ENCODE data around the gene ACTR6. TPM values are rescaled to one million over a fixed set of nuclear protein-coding genes. Genes with fewer than 3 reads are reported as not detected.

Gene ACTR6
- total and polyA plus RNA-seq, 9 of the 15 experiments (the other 6 are each of a cell fraction or from before 2014, with no cell fraction given) = 26.1 to 109 (median 70.9) TPM

GRCh38 chr12:100200463-100201181, at the start of gene ACTR6 (continued):
- TF ChIP-seq E2F8 (IDR thresholded peaks at IDR 0.05; ENCODE audit: low read depth, partially characterized antibody) (peak; percentile 78), CC2D1A (IDR thresholded peaks at IDR 0.05) (no peak), GABPB2 (CRISPR knock-in tag; conservative IDR thresholded peaks at IDR 0.05) (no peak), TAL1 (IDR thresholded peaks at IDR 0.05) (no peak), AFF1 (IDR thresholded peaks at IDR 0.05; ENCODE audit: low read depth in 1 of 2, partially characterized antibody in 2 of 2) (no peak)
- TF ChIP-seq, protein P1, sequence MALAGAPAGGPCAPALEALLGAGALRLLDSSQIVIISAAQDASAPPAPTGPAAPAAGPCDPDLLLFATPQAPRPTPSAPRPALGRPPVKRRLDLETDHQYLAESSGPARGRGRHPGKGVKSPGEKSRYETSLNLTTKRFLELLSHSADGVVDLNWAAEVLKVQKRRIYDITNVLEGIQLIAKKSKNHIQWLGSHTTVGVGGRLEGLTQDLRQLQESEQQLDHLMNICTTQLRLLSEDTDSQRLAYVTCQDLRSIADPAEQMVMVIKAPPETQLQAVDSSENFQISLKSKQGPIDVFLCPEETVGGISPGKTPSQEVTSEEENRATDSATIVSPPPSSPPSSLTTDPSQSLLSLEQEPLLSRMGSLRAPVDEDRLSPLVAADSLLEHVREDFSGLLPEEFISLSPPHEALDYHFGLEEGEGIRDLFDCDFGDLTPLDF (CRISPR knock-in tag; IDR thresholded peaks at IDR 0.05) = no peak
- TF ChIP-seq, protein P2, sequence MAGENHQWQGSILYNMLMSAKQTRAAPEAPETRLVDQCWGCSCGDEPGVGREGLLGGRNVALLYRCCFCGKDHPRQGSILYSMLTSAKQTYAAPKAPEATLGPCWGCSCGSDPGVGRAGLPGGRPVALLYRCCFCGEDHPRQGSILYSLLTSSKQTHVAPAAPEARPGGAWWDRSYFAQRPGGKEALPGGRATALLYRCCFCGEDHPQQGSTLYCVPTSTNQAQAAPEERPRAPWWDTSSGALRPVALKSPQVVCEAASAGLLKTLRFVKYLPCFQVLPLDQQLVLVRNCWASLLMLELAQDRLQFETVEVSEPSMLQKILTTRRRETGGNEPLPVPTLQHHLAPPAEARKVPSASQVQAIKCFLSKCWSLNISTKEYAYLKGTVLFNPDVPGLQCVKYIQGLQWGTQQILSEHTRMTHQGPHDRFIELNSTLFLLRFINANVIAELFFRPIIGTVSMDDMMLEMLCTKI (IDR thresholded peaks at IDR 0.05; ENCODE audit: partially characterized antibody) = no peak

All from K562 (cell line).